Subcutaneous abdominal adipose tissue (tissue), 5 donors: ENCODE measurements around the gene GRIN3B.

Experiments used
- H3K27ac ChIP-seq: one replicate; pipeline ENCODE4 v1.7.0; 2013; ENCODE audit warnings: low read depth, mild to moderate bottlenecking, inconsistent platforms, low read length, moderate library complexity
- H3K27me3 ChIP-seq, 5 donors: one replicate each; pipeline ENCODE4 v1.7.0; 2013; ENCODE audit warnings: low read length in 5 of 5, inconsistent platforms in 1 of 5; ENCODE audit not compliant: control insufficient read depth in 5 of 5, insufficient read depth in 4 of 5
- H3K36me3 ChIP-seq, 5 donors: one replicate each; pipeline ENCODE4 v1.7.0; 2013; ENCODE audit warnings: low read length in 5 of 5; ENCODE audit not compliant: control insufficient read depth in 5 of 5, insufficient read depth in 5 of 5
- H3K4me1 ChIP-seq, 5 donors: one replicate each; pipeline ENCODE4 v1.7.0; 2013; ENCODE audit warnings: low read length in 5 of 5, mild to moderate bottlenecking in 3 of 5, moderate library complexity in 1 of 5; ENCODE audit not compliant: control insufficient read depth in 5 of 5, insufficient read depth in 5 of 5
- H3K4me3 ChIP-seq, 5 donors: one replicate each; pipeline ENCODE4 v1.7.0; 2013; ENCODE audit warnings: low read length in 5 of 5, low read depth in 1 of 5
- H3K9ac ChIP-seq, 5 donors: one replicate each; pipeline ENCODE4 v1.7.0; 2013; ENCODE audit warnings: low read length in 5 of 5, mild to moderate bottlenecking in 4 of 5, moderate library complexity in 3 of 5
- H3K9me3 ChIP-seq, 5 donors: one replicate each; pipeline ENCODE4 v1.7.0; 2013; ENCODE audit warnings: low read length in 5 of 5; ENCODE audit not compliant: control insufficient read depth in 5 of 5
- donor health status: healthy.
- donor health status: healthy.
- donor health status: healthy.
- donor health status: healthy.
- donor health status: healthy.

The GRIN3B gene

GRCh38 chr19:996051-996838 lies 4.0 kb upstream of the GRIN3B start:
- Histone ChIP-seq H3K9me3 (no peaks in the 10 kb centered on the region), H3K9ac (no peak overlapping the region), H3K4me1 (peaks cover 0 to 52% (median 40%) of the 10 kb centered on the region in 5 donors), H3K4me3 (peak overlapping the region in 1 of 5 donors; percentile 11), H3K27me3 (peaks cover 29 to 39% (median 35%) of the 10 kb centered on the region in 5 donors), H3K27ac (no peak overlapping the region), H3K36me3 (peaks cover 0 to 20% (median 4%) of the 10 kb centered on the region in 5 donors)

DNA sequence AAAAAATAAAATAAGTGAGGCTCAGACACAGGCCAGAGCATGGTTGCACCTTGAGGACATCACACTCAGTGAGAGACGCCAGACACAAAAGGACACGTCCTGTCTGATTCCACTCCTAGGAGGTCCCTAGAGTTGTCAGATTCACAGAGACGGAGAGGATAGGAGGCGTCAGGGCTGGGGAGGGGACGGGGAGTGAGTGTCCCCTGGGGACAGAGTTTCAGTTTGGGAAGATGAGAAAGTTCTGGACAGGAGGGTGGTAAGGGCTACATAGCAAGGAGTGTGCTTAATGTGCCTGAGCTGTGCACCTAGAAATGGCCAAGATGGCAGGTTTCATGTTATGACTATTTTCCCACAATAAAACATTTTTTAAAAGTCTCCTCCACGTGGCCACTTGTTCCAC lies 2.2 kb upstream of the GRIN3B start:
- no peak overlapping the region for H3K27ac ChIP-seq
- peaks cover 0 to 10% (median under 1%) of the 10 kb centered on the region in 5 donors for H3K36me3 ChIP-seq
- no peak overlapping the region for H3K4me3 ChIP-seq
- H3K9me3 ChIP-seq = no peaks in the 10 kb centered on the region
- H3K4me1 ChIP-seq = peaks cover 0 to 49% (median 42%) of the 10 kb centered on the region in 5 donors
- no peak overlapping the region for H3K9ac ChIP-seq
- peaks cover 32 to 50% (median 40%) of the 10 kb centered on the region in 5 donors for H3K27me3 ChIP-seq

DNA sequence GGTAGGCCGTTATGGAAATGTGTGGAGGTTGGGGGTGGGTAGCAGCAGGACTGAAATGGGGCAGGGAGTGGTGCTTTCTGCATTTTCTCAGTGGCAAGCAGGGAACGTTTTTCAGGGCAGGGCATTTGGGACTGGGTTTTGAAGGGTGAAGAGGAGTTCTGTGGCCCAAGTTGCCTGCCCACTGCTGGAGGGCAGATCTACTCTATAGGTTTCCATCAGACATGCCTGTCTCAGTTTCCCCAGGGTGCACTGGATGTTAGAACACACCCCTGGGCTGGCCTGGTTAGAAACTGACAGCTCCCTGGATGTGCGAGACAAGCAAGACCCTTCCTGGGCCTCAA lies 870 bp upstream of the GRIN3B start:
- peaks cover 34 to 52% (median 40%) of the 10 kb centered on the region in 5 donors for H3K27me3 ChIP-seq
- H3K4me1 ChIP-seq = peaks cover 0 to 37% (median 29%) of the 10 kb centered on the region in 5 donors
- H3K9me3 ChIP-seq = no peaks in the 10 kb centered on the region
- no peak overlapping the region for H3K4me3 ChIP-seq
- no peak overlapping the region for H3K27ac ChIP-seq
- H3K9ac ChIP-seq = no peak overlapping the region
- peaks cover 0 to 2% (median 0%) of the 10 kb centered on the region in 5 donors for H3K36me3 ChIP-seq

DNA sequence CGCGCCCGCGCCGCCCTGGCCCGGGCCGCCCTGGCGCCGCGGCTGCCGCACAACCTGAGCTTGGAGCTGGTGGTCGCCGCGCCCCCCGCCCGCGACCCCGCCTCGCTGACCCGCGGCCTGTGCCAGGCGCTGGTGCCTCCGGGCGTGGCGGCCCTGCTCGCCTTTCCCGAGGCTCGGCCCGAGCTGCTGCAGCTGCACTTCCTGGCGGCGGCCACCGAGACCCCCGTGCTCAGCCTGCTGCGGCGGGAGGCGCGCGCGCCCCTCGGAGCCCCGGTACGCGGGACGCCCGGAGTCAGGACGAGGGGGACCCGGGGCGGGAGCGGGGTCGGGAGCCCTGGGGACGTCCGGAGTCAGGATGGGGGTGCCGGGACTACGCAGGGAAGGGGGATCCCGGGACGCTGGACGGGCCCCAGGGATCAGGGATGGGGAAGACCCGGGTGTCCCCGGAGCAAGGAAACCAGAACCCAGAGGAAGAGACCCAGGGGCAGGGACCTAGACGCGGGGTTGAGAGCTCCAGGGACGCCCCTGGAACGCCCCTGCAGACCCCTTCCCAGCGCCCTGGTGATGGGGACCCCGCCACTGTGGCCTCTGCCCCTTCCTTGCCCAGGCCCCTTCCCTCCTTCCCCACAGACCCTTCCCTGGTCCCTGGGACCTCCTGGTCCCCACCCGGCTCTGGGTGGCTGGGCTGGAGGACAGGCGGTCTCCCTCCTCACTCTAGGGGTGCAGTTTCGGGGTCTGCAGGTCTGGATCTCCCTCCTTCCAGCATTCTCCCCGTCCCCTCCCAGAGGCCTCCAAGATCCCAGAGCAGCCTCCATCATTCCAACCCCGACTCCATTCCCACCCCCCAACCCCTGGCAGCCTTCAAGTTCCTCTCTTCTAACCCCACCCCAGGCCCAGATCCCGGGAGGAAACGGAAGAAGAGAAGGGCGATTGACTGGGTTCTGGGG lies 645 bp downstream of the GRIN3B start:
- peak overlapping the region in 1 of 5 donors; percentile 32 for H3K4me3 ChIP-seq
- no peak overlapping the region for H3K9ac ChIP-seq
- peaks cover 0 to 26% (median 14%) of the 10 kb centered on the region in 5 donors for H3K4me1 ChIP-seq
- H3K36me3 ChIP-seq = no peaks in the 10 kb centered on the region
- H3K27ac ChIP-seq = no peak overlapping the region
- H3K27me3 ChIP-seq = peaks cover 33 to 48% (median 35%) of the 10 kb centered on the region in 5 donors
- no peaks in the 10 kb centered on the region for H3K9me3 ChIP-seq

- Histone ChIP-seq H3K9ac (no peak overlapping the region), H3K4me3 (peak overlapping the region in 1 of 5 donors; percentile 32), H3K27ac (no peak overlapping the region), H3K36me3 (no peaks in the 10 kb centered on the region), H3K4me1 (peaks cover 0 to 18% (median 7%) of the 10 kb centered on the region in 5 donors), H3K27me3 (peaks cover 25 to 43% (median 30%) of the 10 kb centered on the region in 5 donors), H3K9me3 (no peaks in the 10 kb centered on the region)
Measured at GRCh38 chr19:1001538-1002166, 1.4 kb downstream of the GRIN3B start.

DNA sequence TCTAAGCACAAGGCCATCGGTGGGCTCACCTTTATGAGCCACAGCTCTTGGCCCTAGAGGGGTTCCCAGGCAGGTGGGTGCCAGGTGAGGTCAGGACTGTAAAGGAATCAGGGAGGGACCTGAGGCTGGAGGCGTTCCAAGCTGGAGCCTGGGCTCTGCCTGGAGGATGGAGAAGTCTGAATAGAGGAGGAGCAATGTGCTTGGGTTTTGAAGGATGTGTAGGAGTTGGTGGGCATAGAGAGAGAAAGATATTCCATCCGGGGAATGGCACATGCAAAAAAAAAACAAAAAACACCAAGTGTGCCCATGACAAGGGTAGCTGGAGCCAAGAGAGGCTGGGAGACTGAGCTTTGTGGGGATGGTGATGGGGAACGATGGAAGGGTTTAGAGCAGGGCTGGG lies 2.4 kb downstream of the GRIN3B start:
- Histone ChIP-seq H3K27me3 (peaks cover 24 to 38% (median 25%) of the 10 kb centered on the region in 5 donors), H3K36me3 (no peaks in the 10 kb centered on the region), H3K9me3 (no peaks in the 10 kb centered on the region), H3K9ac (no peak overlapping the region), H3K4me3 (no peak overlapping the region), H3K4me1 (peaks cover 0 to 16% (median 7%) of the 10 kb centered on the region in 5 donors), H3K27ac (no peak overlapping the region)

- Histone ChIP-seq H3K4me1 (peaks cover 0 to 16% (median 7%) of the 10 kb centered on the region in 5 donors), H3K27me3 (peaks cover 20 to 31% (median 22%) of the 10 kb centered on the region in 5 donors), H3K4me3 (no peak overlapping the region), H3K9ac (no peak overlapping the region), H3K9me3 (no peaks in the 10 kb centered on the region), H3K27ac (no peak overlapping the region), H3K36me3 (peaks cover 0 to under 1% (median 0%) of the 10 kb centered on the region in 5 donors)
Measured at GRCh38 chr19:1003283-1003682, 3.1 kb downstream of the GRIN3B start.

- Histone ChIP-seq H3K4me3 (no peak overlapping the region), H3K36me3 (peaks cover 0 to 8% (median 0%) of the 10 kb centered on the region in 5 donors), H3K9me3 (no peaks in the 10 kb centered on the region), H3K4me1 (peaks cover 0 to 16% (median 7%) of the 10 kb centered on the region in 5 donors), H3K27ac (no peak overlapping the region), H3K27me3 (peaks cover 12 to 23% (median 14%) of the 10 kb centered on the region in 5 donors), H3K9ac (no peak overlapping the region)
Measured at GRCh38 chr19:1004204-1004802, 4.1 kb downstream of the GRIN3B start.
